K562 (cell line): ENCODE measurements around the gene HEPACAM. TPM values are rescaled to one million over a fixed set of nuclear protein-coding genes. Genes with fewer than 3 reads are reported as not detected.

Experiments used
- BCLAF1 ChIP-seq, 2 experiments: fragments of 450-650 bp in 1 of 2; IDR thresholded peaks; 2 replicates each; pipeline ENCODE4 v1.6.1; 2011 to 2017; ENCODE audit warnings: low read depth in 2 of 2, antibody characterized with exemption in 1 of 2, borderline replicate concordance in 1 of 2, low read length in 1 of 2, mild to moderate bottlenecking in 1 of 2, mixed read lengths in 1 of 2; ENCODE audit not compliant: control insufficient read depth in 1 of 2
- CBX5 ChIP-seq: IDR thresholded peaks from 2 replicates; pipeline ENCODE4 v1.6.1; 2014; ENCODE audit warnings: low read depth, borderline replicate concordance
- JUND ChIP-seq, 2 experiments: IDR thresholded peaks; 2 replicates in 1 of 2; 3 replicates in 1 of 2; pipeline ENCODE4 v1.6.1; 2011; ENCODE audit warnings: borderline replicate concordance in 2 of 2, low read depth in 2 of 2, low read length in 2 of 2, improper control_type of control experiment in 1 of 2, missing biosample characterization in 1 of 2, missing genetic modification characterization in 1 of 2, missing genetic modification reagents in 1 of 2
- polyA plus RNA-seq, 8 experiments: library from polyadenylated mRNA; depleted of rRNA in 4 of 8; stranded (reverse) in 5 of 8; unstranded in 3 of 8; fragments of >200 nt; fragmentation: Nextera tagmentation in 2 of 8; fragmentation: Illumina TruSeq in 1 of 8; extraction: Ambion mirVana in 2 of 8; extraction: Trizol in 1 of 8; gene quantifications; 2 replicates each; pipeline versions ENCODE4 v1.2.1 to v1.2.3, GENCODE V29; 2011 to 2014; ENCODE audit warnings: inconsistent platforms in 1 of 8, missing spikeins in 1 of 8
- total RNA-seq, 7 experiments: library from RNA; depleted of rRNA in 6 of 7; stranded (reverse); fragments of >200 nt in 6 of 7; fragmentation: Illumina TruSeq in 2 of 7; extraction: Trizol in 2 of 7; gene quantifications; 2 replicates each; pipeline versions ENCODE4 v1.2.1 to v1.2.3, GENCODE V29; 2011 to 2021; ENCODE audit warnings: low replicate concordance in 1 of 7
- TF ChIP-seq, protein P1 (sequence below): fragments of 450-650 bp; IDR thresholded peaks from 2 replicates; pipeline ENCODE4 v1.6.1; 2016; ENCODE audit warnings: mild to moderate bottlenecking, moderate library complexity

Gene HEPACAM
- total and polyA plus RNA-seq, 9 of the 15 experiments (the other 6 are each of a cell fraction or from before 2014, with no cell fraction given): not detected

DNA sequence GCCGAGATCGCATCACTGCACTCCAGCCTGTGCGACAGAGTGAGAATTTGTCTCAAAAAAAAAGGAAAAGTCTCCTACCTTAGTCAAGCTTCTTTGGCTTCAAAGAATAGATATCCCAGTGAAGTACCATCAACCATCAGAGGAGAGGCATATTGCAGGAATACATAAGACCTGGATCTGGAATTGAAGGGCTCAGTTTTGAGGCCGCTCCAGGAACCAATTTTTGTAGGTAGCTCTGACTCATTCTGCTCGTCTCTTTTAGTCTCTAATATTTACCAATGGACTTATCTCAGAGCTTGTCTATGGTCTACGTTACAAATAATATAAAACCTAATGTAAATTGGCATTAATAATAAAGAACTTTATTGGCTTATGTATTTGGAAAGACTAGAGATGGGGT lies 10.0 kb upstream of the HEPACAM start (continued):
- TF ChIP-seq BCLAF1 (IDR thresholded peaks at IDR 0.05; ENCODE audit: borderline replicate concordance in 1 of 2, control insufficient read depth in 1 of 2, low read depth in 2 of 2, low read length in 1 of 2) (no peak), CBX5 (no peak), JUND (IDR thresholded peaks at IDR 0.05; ENCODE audit: borderline replicate concordance, low read depth, low read length) (no peak), JUND (tag; IDR thresholded peaks at IDR 0.05; ENCODE audit: borderline replicate concordance, low read depth, low read length) (no peak)
- TF ChIP-seq, protein P1, sequence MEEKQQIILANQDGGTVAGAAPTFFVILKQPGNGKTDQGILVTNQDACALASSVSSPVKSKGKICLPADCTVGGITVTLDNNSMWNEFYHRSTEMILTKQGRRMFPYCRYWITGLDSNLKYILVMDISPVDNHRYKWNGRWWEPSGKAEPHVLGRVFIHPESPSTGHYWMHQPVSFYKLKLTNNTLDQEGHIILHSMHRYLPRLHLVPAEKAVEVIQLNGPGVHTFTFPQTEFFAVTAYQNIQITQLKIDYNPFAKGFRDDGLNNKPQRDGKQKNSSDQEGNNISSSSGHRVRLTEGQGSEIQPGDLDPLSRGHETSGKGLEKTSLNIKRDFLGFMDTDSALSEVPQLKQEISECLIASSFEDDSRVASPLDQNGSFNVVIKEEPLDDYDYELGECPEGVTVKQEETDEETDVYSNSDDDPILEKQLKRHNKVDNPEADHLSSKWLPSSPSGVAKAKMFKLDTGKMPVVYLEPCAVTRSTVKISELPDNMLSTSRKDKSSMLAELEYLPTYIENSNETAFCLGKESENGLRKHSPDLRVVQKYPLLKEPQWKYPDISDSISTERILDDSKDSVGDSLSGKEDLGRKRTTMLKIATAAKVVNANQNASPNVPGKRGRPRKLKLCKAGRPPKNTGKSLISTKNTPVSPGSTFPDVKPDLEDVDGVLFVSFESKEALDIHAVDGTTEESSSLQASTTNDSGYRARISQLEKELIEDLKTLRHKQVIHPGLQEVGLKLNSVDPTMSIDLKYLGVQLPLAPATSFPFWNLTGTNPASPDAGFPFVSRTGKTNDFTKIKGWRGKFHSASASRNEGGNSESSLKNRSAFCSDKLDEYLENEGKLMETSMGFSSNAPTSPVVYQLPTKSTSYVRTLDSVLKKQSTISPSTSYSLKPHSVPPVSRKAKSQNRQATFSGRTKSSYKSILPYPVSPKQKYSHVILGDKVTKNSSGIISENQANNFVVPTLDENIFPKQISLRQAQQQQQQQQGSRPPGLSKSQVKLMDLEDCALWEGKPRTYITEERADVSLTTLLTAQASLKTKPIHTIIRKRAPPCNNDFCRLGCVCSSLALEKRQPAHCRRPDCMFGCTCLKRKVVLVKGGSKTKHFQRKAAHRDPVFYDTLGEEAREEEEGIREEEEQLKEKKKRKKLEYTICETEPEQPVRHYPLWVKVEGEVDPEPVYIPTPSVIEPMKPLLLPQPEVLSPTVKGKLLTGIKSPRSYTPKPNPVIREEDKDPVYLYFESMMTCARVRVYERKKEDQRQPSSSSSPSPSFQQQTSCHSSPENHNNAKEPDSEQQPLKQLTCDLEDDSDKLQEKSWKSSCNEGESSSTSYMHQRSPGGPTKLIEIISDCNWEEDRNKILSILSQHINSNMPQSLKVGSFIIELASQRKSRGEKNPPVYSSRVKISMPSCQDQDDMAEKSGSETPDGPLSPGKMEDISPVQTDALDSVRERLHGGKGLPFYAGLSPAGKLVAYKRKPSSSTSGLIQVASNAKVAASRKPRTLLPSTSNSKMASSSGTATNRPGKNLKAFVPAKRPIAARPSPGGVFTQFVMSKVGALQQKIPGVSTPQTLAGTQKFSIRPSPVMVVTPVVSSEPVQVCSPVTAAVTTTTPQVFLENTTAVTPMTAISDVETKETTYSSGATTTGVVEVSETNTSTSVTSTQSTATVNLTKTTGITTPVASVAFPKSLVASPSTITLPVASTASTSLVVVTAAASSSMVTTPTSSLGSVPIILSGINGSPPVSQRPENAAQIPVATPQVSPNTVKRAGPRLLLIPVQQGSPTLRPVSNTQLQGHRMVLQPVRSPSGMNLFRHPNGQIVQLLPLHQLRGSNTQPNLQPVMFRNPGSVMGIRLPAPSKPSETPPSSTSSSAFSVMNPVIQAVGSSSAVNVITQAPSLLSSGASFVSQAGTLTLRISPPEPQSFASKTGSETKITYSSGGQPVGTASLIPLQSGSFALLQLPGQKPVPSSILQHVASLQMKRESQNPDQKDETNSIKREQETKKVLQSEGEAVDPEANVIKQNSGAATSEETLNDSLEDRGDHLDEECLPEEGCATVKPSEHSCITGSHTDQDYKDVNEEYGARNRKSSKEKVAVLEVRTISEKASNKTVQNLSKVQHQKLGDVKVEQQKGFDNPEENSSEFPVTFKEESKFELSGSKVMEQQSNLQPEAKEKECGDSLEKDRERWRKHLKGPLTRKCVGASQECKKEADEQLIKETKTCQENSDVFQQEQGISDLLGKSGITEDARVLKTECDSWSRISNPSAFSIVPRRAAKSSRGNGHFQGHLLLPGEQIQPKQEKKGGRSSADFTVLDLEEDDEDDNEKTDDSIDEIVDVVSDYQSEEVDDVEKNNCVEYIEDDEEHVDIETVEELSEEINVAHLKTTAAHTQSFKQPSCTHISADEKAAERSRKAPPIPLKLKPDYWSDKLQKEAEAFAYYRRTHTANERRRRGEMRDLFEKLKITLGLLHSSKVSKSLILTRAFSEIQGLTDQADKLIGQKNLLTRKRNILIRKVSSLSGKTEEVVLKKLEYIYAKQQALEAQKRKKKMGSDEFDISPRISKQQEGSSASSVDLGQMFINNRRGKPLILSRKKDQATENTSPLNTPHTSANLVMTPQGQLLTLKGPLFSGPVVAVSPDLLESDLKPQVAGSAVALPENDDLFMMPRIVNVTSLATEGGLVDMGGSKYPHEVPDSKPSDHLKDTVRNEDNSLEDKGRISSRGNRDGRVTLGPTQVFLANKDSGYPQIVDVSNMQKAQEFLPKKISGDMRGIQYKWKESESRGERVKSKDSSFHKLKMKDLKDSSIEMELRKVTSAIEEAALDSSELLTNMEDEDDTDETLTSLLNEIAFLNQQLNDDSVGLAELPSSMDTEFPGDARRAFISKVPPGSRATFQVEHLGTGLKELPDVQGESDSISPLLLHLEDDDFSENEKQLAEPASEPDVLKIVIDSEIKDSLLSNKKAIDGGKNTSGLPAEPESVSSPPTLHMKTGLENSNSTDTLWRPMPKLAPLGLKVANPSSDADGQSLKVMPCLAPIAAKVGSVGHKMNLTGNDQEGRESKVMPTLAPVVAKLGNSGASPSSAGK: no peak
